OCI-LY1 (cell line): Measurements from ENCODE around the gene SLC25A1.
"Not testable (repeated sequence)": the region's sequence is repeated elsewhere in the genome, so short reads cannot be mapped to it uniquely, and the experiment has no call there.

Source experiments
- H2AFZ ChIP-seq: fragments of 200-600 bp; sonication (generic), shearing (Covaris generic); 2 replicates; pipeline ENCODE4 v1.6.0; 2014; ENCODE audit warnings: antibody characterized with exemption, mild to moderate bottlenecking, low read length
- H3F3A ChIP-seq: fragments of 200-600 bp; sonication (generic), shearing (Covaris generic); 2 replicates; pipeline ENCODE4 v1.6.0; 2014; ENCODE audit warnings: mild to moderate bottlenecking, antibody characterized with exemption, low read length, moderate library complexity; ENCODE audit not compliant: insufficient read depth
- H3K27ac ChIP-seq: fragments of 200-600 bp; sonication (generic); 2 replicates; pipeline ENCODE4 v1.5.1; 2014; ENCODE audit warnings: low read length, mixed run types, mild to moderate bottlenecking, low read depth; ENCODE audit not compliant: poor library complexity, severe bottlenecking
- H3K27me3 ChIP-seq: fragments of 200-600 bp; sonication (generic); 2 replicates; pipeline ENCODE4 v1.6.0; 2014; ENCODE audit warnings: antibody characterized with exemption, mild to moderate bottlenecking, low read length, moderate library complexity; ENCODE audit not compliant: insufficient read depth
- H3K36me3 ChIP-seq: fragments of 200-600 bp; sonication (generic); 2 replicates; pipeline ENCODE4 v1.6.1; 2014; ENCODE audit warnings: mild to moderate bottlenecking, antibody characterized with exemption, low read length, moderate library complexity, mixed read lengths; ENCODE audit not compliant: insufficient read depth
- H3K4me1 ChIP-seq: fragments of 200-600 bp; sonication (generic); 2 replicates; pipeline ENCODE4 v1.5.1; 2014; ENCODE audit warnings: mild to moderate bottlenecking, low read length, moderate library complexity; ENCODE audit not compliant: insufficient read depth, severe bottlenecking
- H3K4me2 ChIP-seq: fragments of 200-600 bp; sonication (generic), shearing (Covaris generic); 2 replicates; pipeline ENCODE4 v1.6.1; 2014; ENCODE audit warnings: low read length
- H3K4me3 ChIP-seq: fragments of 200-600 bp; sonication (generic); 2 replicates; pipeline ENCODE4 v1.5.1; 2014; ENCODE audit warnings: low read length, low read depth, mild to moderate bottlenecking, mixed read lengths; ENCODE audit not compliant: poor library complexity, severe bottlenecking
- H3K79me2 ChIP-seq: fragments of 200-600 bp; shearing (Covaris generic); 2 replicates; pipeline ENCODE4 v1.6.1; 2016; ENCODE audit warnings: mixed run types, low read length, mixed read lengths; ENCODE audit not compliant: insufficient read depth
- H3K9ac ChIP-seq: fragments of 200-600 bp; sonication (generic), shearing (Covaris generic); 2 replicates; pipeline ENCODE4 v1.6.1; 2014; ENCODE audit warnings: mild to moderate bottlenecking, low read length, mixed read lengths
- H3K9me2 ChIP-seq: fragments of 200-600 bp; sonication (generic), shearing (Covaris generic); 2 replicates; pipeline ENCODE4 v1.6.1; 2014; ENCODE audit warnings: low read depth, mild to moderate bottlenecking, low read length, mixed read lengths
- H3K9me3 ChIP-seq: fragments of 200-600 bp; shearing (Covaris generic); 2 replicates; pipeline ENCODE4 v1.6.1; 2014; ENCODE audit warnings: low read length, mixed read lengths
- H4K20me1 ChIP-seq: fragments of 200-600 bp; sonication (generic), shearing (Covaris generic); 2 replicates; pipeline ENCODE4 v1.6.0; 2016; ENCODE audit warnings: mild to moderate bottlenecking, low read length; ENCODE audit not compliant: insufficient read depth
- CTCF ChIP-seq: fragments of 200-600 bp; sonication (generic), shearing (Covaris generic); IDR thresholded peaks from 2 replicates; pipeline ENCODE4 v1.5.1; 2017; ENCODE audit warnings: mild to moderate bottlenecking, antibody characterized with exemption, low read length, moderate library complexity, mixed read lengths
- EZH2 ChIP-seq: fragments of 200-600 bp; sonication (generic), shearing (Covaris generic); IDR thresholded peaks from 2 replicates; pipeline ENCODE4 v1.8.0; 2017; ENCODE audit warnings: borderline replicate concordance, mixed run types, mild to moderate bottlenecking, antibody characterized with exemption, low read length, moderate library complexity, mixed read lengths

SLC25A1 gene

GRCh38 chr22:19167106-19167869, 11.2 kb downstream of the SLC25A1 start:
- Histone ChIP-seq H4K20me1 (no peaks in the 10 kb centered on the region), H3K27ac (no peak overlapping the region), H3K36me3 (no peaks in the 10 kb centered on the region; the same call in 1 of the 2 replicates), H3K4me2 (no peak overlapping the region), H3K9ac (no peak overlapping the region), H3K9me2 (no peaks in the 10 kb centered on the region), H3K27me3 (peaks cover 13% of the 10 kb centered on the region), H3K4me3 (no peak overlapping the region), H3K79me2 (peaks cover 7% of the 10 kb centered on the region), H3F3A (no peaks in the 10 kb centered on the region), H2AFZ (no peak overlapping the region), H3K9me3 (no peaks in the 10 kb centered on the region), H3K4me1 (peaks cover 11% of the 10 kb centered on the region)
- TF ChIP-seq CTCF (no peak), EZH2 (no peak)

DNA sequence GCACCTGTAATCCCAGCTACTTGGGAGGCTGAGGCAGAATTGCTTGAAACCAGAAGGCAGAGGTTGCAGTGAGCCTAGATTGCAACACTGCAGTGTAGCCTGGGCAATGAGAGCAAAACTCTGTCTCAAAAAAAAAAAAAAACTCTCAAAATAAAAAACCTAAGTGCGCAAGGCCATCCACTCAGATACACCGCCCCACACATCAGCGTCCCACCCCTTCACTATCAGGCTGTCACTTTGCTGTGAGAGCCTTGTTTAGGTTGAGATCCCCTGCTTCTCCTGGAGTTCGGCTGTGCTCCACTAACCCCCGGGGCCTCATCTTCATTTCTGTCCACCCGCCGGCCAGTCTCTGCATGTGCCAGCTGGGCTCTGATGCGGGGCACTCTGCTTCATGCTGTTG, 12.1 kb downstream of the SLC25A1 start:
- H3K27me3 ChIP-seq, result peaks cover 13% of the 10 kb centered on the region
- no peaks in the 10 kb centered on the region for H4K20me1 ChIP-seq
- H2AFZ ChIP-seq, result no peak overlapping the region
- H3K4me1 ChIP-seq, result peaks cover 9% of the 10 kb centered on the region
- H3K27ac ChIP-seq, result no peak overlapping the region
- H3K9me2 ChIP-seq, result no peaks in the 10 kb centered on the region
- no peak overlapping the region for H3K4me3 ChIP-seq
- H3K9me3 ChIP-seq, result no peaks in the 10 kb centered on the region
- no peaks in the 10 kb centered on the region for H3K79me2 ChIP-seq
- H3K4me2 ChIP-seq, result no peak overlapping the region
- TF ChIP-seq CTCF (no peak), EZH2 (no peak)
- no peak overlapping the region for H3K9ac ChIP-seq
- H3F3A ChIP-seq, result no peaks in the 10 kb centered on the region
- no peaks in the 10 kb centered on the region; the same call in 1 of the 2 replicates for H3K36me3 ChIP-seq

GRCh38 chr22:19164425-19164824, 14.1 kb downstream of the SLC25A1 start:
- TF ChIP-seq EZH2 (no peak), CTCF (no peak)
- H2AFZ ChIP-seq, result no peak overlapping the region
- H3K79me2 ChIP-seq, result no peaks in the 10 kb centered on the region
- no peaks in the 10 kb centered on the region; the same call in 1 of the 2 replicates for H3K36me3 ChIP-seq
- H3K9me2 ChIP-seq, result no peaks in the 10 kb centered on the region
- no peaks in the 10 kb centered on the region for H3K9me3 ChIP-seq
- H3K27ac ChIP-seq, result no peak overlapping the region
- H4K20me1 ChIP-seq, result no peaks in the 10 kb centered on the region
- peaks cover 7% of the 10 kb centered on the region; the same call in 1 of the 2 replicates for H3K27me3 ChIP-seq
- no peaks in the 10 kb centered on the region for H3K4me1 ChIP-seq
- no peak overlapping the region for H3K4me3 ChIP-seq
- H3K9ac ChIP-seq, result no peak overlapping the region
- no peak overlapping the region for H3K4me2 ChIP-seq
- H3F3A ChIP-seq, result no peaks in the 10 kb centered on the region

DNA sequence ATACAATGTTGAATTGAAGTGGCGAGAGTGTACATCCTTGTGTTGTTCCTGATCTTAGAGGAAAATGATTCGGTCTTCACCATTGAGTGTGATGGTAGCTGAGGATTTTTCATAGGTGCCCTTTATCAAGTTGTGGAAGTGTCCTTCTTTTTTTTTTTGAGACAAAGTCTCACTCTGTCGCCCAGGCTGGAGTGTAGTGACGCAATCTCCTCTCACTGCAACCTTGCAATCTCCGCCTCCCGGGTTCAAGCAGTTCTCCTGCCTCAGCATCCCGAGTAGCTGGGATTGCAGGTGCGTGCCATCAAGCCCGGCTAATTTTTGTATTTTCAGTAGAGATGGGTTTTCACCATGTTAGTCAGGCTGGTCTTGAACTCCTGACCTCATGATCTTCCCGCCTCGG, 19.9 kb downstream of the SLC25A1 start:
- not testable (repeated sequence) for H3K36me3 ChIP-seq, H2AFZ ChIP-seq, H3K27me3 ChIP-seq, H3K4me2 ChIP-seq, H3F3A ChIP-seq, H3K9me3 ChIP-seq, H3K9ac ChIP-seq, H3K79me2 ChIP-seq, H3K4me1 ChIP-seq, H3K27ac ChIP-seq, H4K20me1 ChIP-seq, H3K9me2 ChIP-seq, H3K4me3 ChIP-seq

DNA sequence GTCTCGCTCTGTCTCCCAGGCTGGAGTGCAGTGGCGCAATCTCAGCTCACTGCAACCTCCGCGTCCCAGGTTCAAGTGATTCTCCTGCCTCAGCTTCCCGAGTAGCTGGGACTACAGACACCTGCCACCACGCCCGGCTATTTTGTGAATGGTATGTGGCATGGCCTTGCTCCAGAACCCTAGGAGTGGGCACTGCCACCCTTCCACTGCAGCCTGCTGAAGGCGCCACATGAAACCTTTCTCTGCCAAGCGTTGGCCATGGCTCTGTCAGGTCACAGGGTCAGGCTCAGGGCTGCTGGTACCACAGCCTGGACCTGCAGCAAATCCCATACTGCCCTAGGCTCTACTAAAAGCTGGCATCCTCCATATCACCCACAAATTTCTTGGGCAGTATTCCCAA, 22.4 kb downstream of the SLC25A1 start:
- H3K4me3 ChIP-seq, H3K27me3 ChIP-seq, H3K36me3 ChIP-seq, H3K79me2 ChIP-seq, H3K9ac ChIP-seq, H2AFZ ChIP-seq, H4K20me1 ChIP-seq, H3K9me3 ChIP-seq, H3K27ac ChIP-seq, H3F3A ChIP-seq, H3K4me2 ChIP-seq, H3K4me1 ChIP-seq, H3K9me2 ChIP-seq: not testable (repeated sequence)
